ENCODE measurements around the gene SLIT3.
"Not testable (repeated sequence)": the region's sequence is repeated elsewhere in the genome, so short reads cannot be mapped to it uniquely, and the experiment has no call there.

SLIT3 gene

GRCh38 chr5:169168280-169168679 lies 132.7 kb downstream of the SLIT3 start:
- DNase-seq = no peak

DNA sequence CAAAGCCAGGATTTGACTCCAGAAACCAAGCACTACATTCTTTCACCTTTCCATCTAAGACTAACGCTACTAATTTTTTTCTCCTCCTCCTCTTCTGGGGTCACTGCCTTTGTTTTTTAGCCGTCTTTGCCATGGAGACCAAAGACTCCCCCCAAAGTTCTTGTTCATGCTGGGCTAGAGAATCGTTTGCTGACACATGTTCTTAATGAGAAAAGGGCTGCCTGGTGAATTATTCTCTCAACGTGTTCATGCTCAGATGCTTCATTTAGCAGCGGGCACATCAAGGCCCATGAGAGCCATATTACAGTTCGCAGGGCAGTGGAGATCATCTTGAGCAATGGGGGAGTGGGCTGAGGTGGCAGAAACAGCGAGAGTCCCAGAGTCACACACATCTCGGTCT lies 134.9 kb downstream of the SLIT3 start:
- DNase-seq = no peak

- no peak for DNase-seq
Measured at GRCh38 chr5:169165052-169165451, 135.9 kb downstream of the SLIT3 start.

GRCh38 chr5:169164481-169164925 lies 136.4 kb downstream of the SLIT3 start:
- no peak for DNase-seq

DNA sequence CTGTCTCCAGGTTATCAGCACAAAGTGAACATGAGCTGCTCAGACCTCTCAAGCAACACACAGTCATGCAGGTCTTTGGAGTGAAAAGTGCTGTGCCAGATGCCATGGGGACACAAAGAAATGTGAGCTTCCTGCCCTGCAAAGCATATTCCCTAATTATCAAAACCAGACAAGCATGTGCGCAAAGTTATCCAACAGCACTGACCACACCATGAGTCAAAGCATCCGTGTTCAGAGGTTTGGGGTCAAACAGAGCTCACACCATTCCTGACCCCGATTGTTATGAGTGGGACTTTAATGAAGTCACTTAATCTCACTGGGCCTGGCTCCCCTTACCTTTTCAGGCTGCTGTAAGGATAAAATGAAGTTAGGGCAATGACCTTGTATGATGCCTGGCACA lies 138.5 kb downstream of the SLIT3 start:
- no peak for DNase-seq

GRCh38 chr5:169161022-169161680 lies 139.8 kb downstream of the SLIT3 start:
- no peak for DNase-seq

DNA sequence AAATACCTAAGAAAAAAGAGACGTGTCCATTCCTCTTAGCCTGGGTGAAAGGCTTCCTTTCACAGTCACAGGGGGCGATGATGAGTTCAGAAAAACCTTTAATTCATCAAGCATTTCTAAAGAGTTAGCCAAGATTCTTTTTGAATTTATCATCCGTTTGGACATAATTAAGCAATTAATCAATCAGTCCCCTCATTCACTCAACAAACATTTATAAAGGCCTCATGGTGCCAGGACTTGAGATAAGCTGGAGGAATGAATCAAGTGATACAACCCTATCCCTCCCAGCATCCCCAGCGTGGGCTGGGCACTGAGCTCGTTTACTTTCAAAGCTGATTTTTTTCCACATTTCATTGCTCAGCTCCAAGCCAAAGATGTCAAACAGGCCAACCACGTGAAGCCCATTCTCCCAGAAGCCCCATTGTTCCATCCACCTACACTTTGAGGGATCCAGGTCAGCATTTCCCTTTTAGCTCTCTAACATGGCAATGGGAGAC lies 140.5 kb downstream of the SLIT3 start:
- DNase-seq = no peak

- DNase-seq = no peak
Measured at GRCh38 chr5:169158764-169159163, 142.2 kb downstream of the SLIT3 start.

GRCh38 chr5:169157064-169157463 lies 143.9 kb downstream of the SLIT3 start:
- no peak for DNase-seq

- DNase-seq = no peak
Measured at GRCh38 chr5:169154679-169155078, 146.3 kb downstream of the SLIT3 start.

- no peak for DNase-seq
Measured at GRCh38 chr5:169153405-169153804, 147.5 kb downstream of the SLIT3 start.

DNA sequence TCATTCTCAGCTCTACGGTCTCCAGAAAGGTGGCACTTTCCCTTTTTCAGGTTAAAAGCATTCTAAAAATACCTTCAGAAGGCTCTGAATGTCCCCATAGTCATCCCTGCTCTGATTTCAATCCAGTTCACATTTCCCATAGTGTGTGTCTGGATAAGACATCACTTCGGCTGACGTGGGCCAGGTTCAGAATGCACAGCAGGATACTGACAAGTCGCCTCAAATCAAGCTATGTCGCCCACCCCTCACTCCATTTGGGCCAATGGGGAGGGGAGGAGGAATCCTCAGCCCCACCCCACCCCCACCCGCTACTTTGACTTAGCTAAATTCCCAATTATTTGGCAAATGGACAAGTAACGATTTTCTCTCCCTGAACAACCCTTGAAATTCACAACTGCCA lies 148.0 kb downstream of the SLIT3 start:
- DNase-seq = no peak

DNA sequence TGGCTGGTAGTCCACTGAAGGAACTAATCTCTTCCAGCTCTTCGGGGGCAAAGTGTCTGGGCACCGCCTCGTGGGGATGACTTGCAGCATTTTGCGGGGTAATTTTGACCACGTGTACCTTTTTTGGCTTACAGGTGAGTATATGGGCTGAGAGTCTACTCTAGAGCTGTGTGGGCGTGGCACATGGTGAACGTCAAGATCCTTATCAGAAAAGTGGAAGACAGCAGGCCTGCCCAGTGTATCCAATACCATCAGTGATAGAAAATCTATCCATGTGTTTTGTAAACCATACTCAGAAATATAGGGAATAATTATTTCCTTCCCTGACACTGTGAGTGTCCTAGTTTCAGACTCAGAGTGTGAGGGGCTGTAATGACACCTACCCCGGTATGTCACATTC lies 148.5 kb downstream of the SLIT3 start:
- DNase-seq = no peak

- DNase-seq = no peak
Measured at GRCh38 chr5:169151051-169151805, 149.7 kb downstream of the SLIT3 start.

- no peak for DNase-seq
Measured at GRCh38 chr5:169150108-169150507, 150.8 kb downstream of the SLIT3 start.

GRCh38 chr5:169149317-169149716 lies 151.6 kb downstream of the SLIT3 start:
- DNase-seq = no peak

- no peak for DNase-seq
Measured at GRCh38 chr5:169148138-169148740, 152.7 kb downstream of the SLIT3 start.

DNA sequence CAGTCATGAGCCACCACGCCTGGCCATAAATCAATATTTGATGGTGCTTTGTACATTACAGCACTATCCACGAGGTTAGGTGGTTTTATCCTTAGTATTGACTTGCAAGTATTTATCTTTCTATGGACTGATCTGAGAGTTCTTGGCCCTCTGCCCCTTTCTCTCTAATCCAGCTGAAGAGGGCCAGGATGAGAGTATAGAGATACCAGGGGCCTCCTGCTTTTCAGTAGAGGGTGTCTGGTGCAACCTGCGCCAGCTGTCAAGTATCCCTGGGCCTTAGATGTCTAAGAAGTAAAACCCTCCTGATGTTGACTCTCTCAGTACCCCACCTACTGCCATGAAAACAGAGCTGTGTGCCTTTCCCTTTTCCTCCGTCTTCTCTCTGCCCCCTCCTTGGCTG lies 153.4 kb downstream of the SLIT3 start:
- no peak for DNase-seq

DNA sequence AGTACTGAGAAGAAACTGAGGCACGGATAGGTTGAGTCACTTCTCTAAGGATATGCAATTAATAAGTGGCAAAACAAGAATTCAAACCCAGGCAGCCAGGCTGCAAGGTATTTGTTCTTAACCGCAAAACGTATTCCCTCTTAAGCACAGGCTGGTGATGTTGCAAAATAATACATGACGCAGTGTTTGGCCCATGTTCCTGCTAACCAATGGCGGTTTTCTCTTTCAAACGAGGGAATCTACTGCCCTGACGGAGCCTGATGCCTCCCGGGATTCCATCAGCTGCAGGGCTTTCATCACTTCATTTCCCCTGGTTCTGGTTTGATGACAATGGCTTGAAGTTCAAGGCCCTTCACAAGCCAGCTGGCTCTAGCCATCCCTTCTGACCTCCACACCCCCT lies 154.8 kb downstream of the SLIT3 start:
- no peak for DNase-seq

DNA sequence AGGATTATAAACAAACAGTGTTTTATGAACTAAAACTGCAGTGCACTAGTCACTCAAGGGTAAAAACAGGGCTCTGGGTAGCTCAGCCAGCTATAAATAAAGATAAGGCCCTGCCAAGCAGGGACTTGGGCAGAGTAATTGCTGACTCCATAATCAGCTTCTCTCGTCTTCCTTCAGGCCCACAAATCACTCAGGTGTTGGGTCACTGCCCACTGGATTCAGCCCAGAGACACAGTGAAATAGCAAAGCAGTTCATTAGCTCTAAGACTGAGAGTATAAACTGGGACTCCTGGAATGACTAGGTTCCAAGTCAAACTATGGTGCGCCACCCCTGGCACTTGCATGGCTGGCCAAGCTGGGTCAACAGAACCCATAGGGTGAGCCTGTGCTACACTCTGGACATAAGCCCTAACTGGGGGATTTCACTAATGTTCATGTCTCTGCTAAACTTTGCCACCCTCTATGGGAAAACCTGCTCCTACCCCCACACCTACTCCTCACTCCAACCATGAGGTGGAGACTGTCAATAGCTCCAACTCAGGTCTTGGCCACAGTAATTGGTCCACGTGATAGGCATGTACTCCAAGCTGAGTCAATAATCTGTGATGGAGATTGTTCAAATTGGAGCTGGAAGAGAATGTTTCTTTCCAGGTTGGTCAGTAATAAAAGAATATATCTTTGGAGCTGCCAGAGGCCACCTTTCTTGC lies 158.5 kb downstream of the SLIT3 start:
- DNase-seq = no peak

DNA sequence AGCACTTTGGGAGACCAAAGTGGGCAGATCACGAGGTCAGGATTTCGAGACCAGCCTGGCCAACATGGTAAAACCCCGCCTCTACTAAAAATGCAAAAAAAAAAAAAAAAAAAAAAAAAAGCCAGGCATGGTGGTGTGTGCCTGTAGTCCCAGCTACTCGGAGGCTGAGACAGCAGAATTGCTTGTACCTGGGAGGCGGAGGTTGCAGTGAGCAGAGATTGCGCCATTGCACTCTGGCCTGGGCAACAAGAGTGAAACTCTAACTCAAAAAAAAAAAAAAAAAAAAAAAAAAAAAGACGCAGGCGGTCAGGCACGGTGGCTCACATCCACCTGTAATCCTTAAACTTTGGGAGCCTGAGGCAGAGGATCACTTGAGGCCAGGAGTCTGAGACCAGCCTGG lies 160.7 kb downstream of the SLIT3 start:
- not testable (repeated sequence) for DNase-seq

DNA sequence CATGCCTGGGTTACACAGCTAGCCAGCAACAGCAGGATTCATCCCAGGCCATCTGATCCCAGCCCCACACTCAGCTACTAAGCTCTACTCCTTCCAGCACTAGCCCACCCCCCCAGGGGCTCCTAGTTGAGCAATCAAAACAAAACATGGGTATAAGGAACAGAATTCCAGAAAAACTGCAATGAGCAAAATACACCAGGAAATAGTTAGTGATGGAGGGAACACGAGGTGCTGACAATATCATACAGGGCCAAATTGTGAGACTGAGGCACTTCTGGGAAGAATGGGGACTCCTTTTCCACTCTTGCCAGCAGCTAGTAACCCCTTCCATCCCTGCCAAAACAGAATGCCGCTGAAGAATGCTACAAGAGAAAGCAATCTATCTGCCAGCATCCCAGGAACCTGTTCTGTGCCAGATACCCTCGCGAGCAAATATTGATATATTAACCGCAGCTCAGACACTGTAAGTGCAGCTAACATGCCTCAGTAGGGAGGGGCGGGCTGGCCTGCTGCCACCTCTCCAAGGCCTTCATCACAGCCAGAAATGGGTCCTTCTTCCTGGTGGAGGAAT lies 161.4 kb downstream of the SLIT3 start:
- no peak for DNase-seq

GRCh38 chr5:169133531-169133930 lies 167.4 kb downstream of the SLIT3 start:
- DNase-seq = no peak

All from CD4-positive, alpha-beta T cell treated with Interleukin-15 for 1 hour (primary cell).